HK-2 (cell line): Measurements from ENCODE around the gene HM13.
"Not testable (repeated sequence)": the region's sequence is repeated elsewhere in the genome, so short reads cannot be mapped to it uniquely, and the experiment has no call there.

Experiments
- DNase-seq: peaks from one replicate; pipeline ENCODE4 v3.0.0-alpha.2; 2018; ENCODE audit not compliant: unreplicated experiment

Gene HM13, protein sequence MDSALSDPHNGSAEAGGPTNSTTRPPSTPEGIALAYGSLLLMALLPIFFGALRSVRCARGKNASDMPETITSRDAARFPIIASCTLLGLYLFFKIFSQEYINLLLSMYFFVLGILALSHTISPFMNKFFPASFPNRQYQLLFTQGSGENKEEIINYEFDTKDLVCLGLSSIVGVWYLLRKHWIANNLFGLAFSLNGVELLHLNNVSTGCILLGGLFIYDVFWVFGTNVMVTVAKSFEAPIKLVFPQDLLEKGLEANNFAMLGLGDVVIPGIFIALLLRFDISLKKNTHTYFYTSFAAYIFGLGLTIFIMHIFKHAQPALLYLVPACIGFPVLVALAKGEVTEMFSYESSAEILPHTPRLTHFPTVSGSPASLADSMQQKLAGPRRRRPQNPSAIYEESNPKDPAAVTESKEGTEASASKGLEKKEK

DNA sequence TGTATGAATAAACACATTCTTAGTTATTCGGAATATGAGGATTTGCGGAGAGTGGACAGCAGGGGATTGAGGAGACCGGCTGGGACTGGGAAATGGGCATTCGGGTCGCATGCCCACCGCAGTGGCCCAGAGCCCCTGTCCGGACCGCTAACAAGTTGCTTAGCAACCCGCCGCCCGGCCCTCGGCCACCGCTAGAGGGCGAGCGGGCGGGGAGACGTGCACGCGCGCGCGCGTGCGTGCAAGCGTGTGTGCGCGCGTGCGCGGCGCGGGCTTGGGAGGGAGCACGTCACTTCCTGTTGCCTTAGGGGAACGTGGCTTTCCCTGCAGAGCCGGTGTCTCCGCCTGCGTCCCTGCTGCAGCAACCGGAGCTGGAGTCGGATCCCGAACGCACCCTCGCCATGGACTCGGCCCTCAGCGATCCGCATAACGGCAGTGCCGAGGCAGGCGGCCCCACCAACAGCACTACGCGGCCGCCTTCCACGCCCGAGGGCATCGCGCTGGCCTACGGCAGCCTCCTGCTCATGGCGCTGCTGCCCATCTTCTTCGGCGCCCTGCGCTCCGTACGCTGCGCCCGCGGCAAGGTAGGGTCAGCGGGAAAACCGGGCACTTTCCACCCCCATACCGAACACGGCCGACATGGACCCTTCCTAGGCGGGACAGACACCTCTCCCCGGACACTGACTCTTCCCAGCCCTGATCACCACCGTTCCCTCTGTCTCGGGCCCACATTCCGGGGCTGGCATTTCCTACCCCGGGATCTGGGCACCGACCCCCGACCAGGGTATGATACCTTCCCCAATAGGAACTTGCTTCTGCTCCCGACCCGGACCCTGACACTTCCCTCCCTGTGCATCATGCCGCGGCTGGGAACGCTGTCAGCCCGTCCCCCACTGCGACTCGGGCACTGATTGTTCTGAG is at the start of gene HM13:
HM13 (plus strand) TSS at position 289 of the 918 bp plus-strand sequence; CDS start at position 399, 110 bp downstream.
- DNase-seq = peak; percentile 93

DNA sequence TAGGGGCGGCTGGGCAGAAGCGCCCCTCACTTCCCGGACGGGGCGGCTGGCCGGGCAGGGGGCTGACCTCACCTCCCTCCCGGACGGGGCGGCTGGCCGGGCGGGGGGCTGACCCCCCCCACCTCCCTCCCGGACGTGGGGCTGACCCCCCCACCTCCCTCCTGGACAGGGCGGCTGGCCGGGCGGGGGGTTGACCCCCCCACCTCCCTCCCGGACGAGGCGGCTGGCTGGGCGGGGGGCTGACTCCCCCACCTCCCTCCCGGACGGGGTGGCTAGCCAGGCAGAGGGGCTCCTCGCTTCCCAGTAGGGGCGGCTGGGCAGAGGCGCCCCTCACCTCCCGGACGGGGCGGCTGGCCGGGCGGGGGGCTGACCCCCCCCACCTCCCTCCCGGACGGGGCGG is 43.3 kb upstream of the HM13 start:
- DNase-seq = not testable (repeated sequence)

DNA sequence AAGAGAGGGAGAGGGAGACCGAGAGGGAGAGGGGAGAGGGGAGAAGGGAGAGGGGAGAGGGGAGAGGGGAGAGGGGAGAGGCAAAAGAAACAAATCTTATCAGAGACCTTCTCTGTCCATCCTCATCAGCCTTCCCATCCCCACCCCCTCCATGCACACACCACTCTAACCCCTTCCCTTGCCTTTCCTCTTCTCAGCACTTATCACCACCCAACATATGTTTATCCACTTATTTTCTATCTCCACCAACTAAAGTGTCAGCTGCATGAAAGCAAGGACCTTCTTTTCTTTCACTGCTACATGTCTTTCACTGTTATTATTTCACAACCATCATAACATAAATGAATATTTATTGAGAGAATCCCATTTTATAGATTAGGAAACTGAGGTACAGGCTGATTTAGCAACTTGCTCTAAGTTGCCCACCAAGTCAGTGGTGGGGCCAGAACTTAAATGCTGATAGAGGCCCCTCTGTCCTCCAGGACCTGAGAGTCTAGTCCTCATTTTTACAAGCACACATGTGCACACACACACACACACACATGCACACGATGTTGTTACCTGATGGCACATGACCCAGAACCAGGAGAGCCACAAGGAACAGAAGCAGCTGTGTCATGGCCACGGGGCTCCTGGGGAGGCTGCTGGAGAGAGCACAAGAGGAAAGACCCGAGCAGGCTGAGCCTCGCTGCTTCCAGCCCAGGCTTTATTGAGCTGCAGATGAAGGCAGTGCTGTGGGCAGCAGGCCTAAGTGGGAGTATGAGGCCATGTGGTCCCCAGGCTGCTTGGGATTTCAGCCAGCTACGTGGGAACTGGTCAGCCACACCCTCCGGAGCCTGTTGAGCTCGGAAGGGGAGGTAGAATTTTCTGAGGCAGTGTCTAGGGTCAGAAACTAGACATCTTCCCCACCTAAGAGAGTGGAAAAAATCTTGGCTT is 41.6 kb upstream of the HM13 start:
- no peak for DNase-seq

DNA sequence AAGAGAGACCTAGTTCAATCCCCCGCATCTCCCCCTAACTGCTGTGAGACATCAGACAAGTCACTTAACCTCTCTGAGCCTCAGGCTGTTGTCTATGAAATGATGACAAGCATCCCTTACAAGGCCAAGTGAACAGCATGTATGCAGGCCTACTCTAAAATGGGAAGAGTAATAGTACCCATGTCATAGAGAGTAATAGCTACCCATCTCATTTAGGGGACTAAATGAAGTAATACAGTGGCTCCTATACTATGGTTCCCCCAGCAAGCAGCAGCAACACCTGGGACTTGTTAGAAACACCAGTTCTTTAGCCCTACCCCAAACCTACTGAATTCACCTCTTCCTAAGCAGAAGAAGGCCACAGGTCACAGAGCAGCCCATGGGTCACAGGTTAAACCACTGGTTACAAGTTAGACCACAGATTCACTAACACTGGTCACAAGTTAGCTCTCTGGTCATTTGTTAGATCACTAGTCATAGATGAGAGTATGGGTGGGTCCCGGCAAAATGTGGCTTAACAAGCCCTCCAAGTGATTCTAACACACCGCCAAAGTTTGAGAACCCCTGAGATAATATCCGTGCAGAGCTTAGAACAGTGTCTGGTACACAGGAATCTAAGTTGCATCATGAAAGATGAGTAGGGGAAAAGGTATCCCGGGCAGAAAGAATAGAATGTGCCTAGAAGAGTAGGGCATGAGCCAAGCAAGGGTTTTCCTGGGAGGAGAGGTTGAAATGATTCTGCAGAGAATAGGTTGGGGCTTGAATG is 40.7 kb upstream of the HM13 start:
- no peak for DNase-seq

DNA sequence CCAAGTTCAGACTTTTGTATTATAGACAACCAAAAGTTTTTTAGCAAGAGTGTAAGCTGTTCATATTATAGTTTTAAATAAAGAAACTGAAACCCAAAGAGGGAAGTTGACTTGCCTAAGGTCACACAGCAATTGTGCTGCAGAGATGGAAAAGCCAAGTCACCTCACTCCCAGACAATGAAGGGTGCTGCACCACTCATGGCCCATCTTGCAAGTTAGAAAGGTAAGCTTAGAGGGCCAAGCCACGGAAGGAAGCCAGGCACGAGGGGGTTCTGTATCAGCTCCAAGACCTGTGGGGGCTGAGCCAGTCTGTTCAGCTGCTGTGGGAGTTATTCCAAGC is 40.2 kb upstream of the HM13 start:
- no peak for DNase-seq

DNA sequence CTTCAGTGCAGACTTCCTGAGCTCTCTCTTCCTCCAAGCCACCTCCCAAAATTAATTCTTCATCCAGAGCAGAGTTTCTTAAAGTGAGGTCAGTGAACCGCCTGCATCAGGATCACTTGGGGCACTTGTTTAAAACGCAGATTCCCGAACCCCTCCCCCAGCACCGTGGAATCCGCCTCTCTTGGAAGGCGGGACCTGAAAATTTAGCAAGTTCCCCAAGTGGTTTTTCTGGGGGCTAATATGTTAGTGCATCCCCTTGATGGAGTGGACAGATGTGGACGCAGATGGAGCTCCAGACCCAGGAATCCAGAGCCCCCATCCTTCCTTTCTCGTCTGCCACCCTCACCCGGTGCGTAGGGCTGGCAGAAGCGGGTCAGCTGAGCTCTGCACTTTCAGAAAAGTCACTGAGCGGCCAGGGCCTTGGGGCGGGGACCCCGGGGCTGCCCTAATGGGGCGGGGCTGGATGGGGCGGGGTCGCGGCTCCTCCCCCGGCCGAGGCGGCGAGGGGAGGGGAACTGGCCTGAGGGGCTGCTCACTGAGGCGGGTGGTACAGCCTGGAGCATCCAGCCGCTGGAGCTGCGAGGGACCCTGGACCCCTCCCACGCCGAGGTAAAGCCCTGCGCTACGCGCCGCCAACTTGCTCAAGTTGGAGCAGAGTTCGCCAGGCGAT is 39.3 kb upstream of the HM13 start, which contains the start of the genes DEFB124 and REM1:
DEFB124 (minus strand) TSS at position 370 of the 670 bp plus-strand sequence. CDS start 2,114 bp downstream, outside the sequence.
REM1 (plus strand) TSS at position 531 of the 670 bp plus-strand sequence. CDS start 1,158 bp downstream, outside the sequence.
- DNase-seq = no peak

DNA sequence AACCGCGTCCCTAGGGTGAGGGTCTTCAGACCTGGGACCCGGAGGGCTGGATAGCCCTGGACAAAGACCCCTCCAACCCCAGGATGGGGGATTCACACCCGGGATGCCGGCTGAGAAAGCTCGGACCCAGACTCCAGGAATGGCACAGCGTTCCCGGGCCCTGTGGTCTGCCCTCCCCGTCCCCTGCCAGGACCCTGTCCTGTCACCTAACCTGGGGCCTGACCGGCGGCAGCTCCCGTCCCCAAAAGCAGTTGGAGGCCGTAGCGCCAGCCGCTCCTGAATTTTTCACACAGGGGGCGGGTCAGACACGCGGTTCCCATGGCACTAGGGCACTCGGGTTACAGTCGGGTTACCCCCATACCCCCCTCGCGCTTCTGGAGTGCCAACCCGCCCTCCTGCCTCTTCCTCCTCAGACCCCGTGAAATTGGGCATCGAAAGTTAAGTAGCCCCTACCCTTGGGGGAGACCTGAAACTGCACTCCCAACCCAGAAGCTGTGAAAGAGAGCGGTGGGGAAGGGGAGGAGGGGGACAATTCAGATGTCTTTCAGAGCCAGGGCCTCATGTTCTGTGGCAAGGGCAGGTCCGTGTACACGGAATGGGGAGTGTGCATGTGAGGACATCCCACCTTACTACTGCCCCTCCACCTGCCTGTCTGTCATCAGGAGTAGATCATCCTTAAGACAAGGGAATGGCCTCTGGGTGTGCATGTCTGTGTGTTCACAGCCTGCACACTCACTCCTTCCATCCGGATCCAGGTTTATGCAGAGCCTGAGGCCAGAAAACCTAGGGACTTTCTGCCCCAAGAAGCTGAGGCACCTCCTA is 38.6 kb upstream of the HM13 start:
- DNase-seq = no peak

DNA sequence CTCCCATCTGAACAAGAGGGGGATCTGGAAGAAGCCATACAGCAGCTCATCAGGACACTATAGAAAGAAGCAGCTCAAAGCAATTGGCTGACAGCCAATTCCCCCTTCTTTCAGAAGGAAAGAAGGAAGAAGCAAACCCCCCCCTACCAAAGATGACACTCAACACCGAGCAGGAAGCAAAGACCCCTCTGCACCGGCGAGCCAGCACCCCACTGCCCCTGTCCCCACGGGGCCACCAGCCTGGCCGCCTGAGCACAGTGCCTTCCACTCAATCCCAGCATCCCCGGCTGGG is 38.0 kb upstream of the HM13 start:
- no peak for DNase-seq

DNA sequence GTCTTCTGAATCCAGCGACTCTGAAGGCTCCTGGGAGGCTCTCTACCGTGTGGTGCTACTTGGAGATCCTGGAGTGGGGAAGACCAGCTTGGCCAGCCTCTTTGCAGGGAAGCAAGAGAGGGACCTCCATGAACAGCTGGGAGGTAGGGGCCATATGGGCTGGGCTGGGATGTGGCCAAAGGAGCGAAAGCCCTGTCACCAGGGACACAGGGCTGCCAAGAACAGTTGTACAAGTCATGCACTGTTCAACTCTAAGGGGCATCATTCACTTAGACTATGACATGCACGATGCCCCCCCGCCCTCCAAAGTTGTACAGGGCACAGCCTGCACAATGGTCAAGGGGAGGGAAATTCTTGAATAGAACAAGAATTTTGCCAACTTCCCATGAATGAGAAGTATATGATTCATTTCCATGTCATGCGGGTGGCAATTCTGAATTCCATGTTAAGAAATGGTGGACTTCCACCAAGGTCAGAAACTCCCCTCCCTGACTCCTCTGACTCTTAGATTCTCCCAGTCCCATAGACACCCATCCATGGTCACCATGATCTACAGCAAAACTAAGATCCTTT is 37.5 kb upstream of the HM13 start:
- DNase-seq = no peak

DNA sequence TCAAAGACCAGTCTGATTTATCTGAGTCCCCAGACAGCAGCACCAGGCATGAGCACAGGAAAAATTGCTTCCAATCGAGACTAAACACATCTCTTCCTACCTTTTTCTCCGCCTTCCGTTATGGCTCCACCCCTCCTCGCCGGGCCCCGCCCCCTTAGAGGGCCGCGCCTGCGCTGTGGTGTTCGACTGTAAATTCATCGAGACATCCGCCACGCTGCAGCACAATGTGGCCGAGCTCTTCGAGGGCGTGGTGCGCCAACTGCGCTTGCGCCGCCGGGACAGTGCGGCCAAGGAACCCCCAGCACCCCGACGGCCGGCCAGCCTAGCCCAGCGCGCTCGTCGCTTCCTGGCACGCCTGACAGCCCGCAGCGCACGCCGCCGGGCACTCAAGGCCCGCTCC is 30.2 kb upstream of the HM13 start:
- DNase-seq = no peak

DNA sequence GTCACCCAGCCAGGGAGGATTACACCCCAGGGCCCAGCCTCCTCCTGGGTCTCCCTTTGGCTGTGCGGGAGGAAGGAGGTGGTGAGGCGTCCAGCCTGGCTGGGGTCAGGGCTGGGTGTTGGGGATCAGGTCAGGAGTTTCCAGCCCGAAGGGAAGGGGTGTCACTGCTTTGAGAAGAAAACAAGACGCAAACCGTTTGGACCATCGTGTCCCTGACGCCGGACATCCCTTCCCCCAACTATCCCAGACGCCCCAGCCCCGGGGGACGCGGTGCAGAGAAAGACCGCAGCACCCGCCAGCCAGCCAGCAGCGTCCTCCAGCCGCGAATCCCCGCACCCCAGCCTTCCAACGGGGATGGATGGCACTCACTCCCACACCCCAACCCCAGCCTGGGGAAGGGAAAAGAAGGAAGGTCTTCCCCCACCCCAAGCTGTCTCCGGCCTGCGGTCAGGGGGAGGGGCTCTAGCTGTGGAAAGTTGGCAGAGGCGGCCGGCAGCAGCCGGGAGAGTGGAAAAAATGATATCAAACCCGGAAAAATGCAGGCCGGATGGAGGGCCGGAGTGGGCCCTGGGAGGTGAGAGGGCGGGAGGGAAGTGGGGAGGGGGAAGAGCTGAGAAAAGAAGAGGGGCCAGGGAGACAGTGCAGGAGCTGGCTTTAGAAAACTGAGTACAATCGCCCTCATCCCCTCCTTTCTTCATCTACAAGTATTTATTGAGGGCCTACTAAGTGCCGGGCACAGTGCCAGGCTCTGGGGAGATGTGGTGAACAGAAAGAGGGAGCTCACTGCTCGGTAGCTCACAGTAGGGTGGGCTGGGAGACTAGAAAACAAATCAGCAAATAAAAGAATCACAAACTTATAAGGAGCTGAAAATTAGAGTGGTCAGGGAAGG is 28.5 kb upstream of the HM13 start:
- DNase-seq = peak; percentile 53

DNA sequence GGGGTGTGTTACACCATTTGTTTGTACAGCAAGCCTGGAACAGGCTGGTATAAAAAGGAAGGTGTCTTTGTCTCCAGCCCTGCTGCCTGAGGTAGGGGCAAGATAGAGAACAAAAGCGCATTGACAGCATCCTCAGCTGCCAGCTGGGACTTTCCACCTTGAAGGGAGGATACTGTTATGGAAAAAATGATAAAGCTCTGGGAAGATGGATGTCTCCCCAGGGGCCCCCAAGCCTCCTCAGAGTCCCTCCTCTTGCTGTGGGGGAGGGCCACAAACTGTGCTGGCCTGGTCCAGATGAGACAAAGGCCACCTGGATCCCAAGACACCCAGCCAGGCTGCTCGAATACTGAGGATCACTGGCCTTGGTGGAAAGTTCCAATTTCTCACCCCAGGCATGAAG is 26.1 kb upstream of the HM13 start:
- no peak for DNase-seq

DNA sequence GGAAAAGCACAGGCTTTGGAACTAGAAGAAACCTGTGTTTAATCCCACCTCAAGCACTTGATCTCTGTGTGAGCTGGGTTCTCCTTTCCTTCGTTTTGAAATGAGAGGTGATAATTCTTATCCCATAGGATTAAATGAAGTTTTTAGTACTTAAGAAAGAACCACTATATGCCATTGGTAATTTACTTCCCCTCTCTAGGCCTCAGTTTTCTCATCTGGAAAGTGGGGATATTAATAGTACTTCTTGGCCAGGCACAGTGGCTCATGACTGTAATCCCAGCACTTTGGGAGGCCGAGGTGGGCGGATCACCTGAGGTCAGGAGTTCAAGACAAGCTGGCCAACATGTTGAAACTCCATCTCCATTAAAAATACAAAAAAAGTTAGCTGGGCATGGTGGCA is 25.1 kb upstream of the HM13 start:
- DNase-seq = no peak

DNA sequence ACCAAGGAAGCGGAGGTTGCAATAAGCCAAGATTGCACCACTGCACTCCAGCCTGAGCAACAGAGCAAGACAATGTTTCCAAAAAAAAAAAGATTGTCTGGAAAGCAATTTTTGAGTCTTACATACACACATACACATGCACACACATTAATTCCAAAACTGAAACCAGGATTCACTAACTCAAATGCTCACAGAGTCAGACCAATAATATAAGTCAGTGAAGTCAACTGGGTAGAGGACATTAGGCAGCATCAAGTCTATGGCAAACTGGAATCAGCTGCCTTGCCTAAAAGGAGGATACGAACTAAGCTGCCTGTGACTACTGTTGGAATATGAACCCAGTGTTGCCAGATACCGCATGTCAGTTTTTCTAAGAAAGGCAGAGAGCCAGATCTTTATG is 23.5 kb upstream of the HM13 start:
- no peak for DNase-seq

DNA sequence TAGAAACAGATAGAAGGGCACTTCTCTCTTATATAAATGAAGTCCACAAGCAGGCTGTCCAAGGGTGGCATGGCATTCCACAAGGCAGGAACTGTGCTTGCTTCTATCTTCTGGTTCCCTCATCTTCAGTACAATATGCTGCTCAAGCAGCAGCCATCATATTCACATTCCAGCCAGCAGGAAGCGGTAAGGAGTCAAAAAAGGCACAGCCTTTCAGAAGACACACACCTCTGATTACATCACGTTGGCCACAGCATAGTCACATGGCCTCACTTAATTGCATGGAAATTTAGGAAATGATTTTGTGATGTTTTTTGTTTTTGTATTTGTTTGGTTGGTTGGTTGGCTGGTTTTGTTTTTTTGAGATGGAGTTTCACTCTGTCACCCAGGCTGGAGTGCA is 20.1 kb upstream of the HM13 start:
- no peak for DNase-seq

DNA sequence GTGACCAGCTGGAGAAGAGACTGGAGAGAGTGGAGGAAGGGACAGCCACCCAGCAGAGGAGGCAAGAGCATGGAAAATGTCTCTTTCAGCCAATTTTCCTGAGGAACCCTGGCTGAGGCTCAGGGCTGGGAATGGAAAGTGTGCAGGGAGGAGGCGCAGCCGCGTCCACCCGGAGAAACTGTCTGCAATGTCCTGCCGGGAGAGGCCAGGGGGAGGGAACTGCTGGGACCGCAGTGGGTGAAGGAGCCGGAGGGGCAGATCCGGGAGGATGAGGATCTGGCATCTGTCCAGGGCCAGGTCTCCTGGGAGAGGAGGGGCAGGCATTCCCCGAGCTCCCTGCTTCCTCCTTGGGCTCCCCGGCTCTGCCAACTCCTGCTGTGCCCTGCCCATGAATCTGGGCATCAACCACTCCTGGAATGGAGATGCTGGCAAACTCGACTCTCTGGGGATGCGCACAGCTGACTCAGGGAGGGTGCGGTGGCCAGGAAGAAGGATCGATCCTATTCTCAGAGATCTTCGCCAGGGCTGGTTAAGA is 17.4 kb upstream of the HM13 start:
- no peak for DNase-seq

DNA sequence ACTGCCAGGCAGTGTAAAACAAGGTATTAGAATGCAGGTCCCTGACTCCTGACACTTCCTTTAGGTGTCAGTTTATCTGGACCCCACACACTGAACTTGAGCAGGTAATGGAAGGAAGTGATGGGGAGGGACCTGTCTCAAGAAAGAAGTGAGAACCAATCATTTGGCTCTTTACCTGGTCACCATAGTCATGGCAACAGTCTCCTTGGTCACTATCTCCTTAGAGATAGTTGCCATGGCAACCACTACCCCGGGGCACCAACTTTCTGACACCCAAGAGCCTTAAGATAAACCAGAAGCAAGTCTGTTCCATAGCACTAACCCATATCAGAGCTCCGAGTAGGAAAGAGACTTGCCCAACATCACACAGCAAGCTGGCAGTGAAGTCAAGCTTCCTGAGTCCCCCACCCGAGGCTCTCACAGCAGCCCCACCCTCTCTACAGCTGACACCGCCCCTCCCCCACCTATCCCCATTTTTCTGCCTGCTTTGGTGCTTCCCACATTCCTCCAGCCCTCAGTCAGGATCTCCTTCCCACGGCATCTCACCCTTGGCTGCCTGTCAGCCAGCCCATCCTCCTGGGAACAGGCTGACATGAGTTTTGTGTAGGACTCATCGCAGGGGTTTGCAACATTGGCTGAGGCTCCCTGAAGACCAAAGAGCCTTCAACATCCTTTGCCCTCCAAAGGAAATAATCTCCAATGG is 16.3 kb upstream of the HM13 start:
- DNase-seq = no peak
